H1 (cell line): ENCODE data around the gene CDON. TPM values are rescaled to one million over a fixed set of nuclear protein-coding genes. Genes with fewer than 3 reads are reported as not detected.

Experiments
- BRCA1 ChIP-seq: IDR thresholded peaks from 2 replicates; pipeline ENCODE4 v1.6.1; 2012; ENCODE audit warnings: low read depth, low read length, improper control_type of control experiment
- CHD2 ChIP-seq: IDR thresholded peaks from 2 replicates; pipeline ENCODE4 v1.6.1; 2012; ENCODE audit warnings: low read length, improper control_type of control experiment
- CHD7 ChIP-seq: fragments of 300-600 bp; sonication (generic); IDR thresholded peaks from 2 replicates; pipeline ENCODE4 v1.7.1; 2012; ENCODE audit warnings: low read length, moderate library complexity, mild to moderate bottlenecking, inconsistent platforms; ENCODE audit not compliant: insufficient replicate concordance
- EZH2 ChIP-seq: fragments of 200-600 bp; sonication (generic); IDR thresholded peaks from 2 replicates; pipeline ENCODE4 v1.7.1; 2012; ENCODE audit warnings: low read depth, mild to moderate bottlenecking, moderate library complexity, low read length, inconsistent platforms; ENCODE audit not compliant: severe bottlenecking
- KDM4A ChIP-seq: IDR thresholded peaks from one replicate; pipeline ENCODE4 v1.7.1; 2012; ENCODE audit warnings: low read depth, mild to moderate bottlenecking, moderate library complexity, low read length, inconsistent platforms; ENCODE audit not compliant: severe bottlenecking
- polyA plus RNA-seq, 7 experiments: library from polyadenylated mRNA; depleted of rRNA in 3 of 7; stranded (reverse) in 5 of 7; unstranded in 2 of 7; fragments of >200 nt in 5 of 7; fragments of 200-250 nt in 2 of 7; gene quantifications; 1 replicate in 5 of 7; 2 replicates in 1 of 7; 4 replicates in 1 of 7; pipeline versions ENCODE4 v1.2.1 to v1.2.3, GENCODE V29; 2011 to 2013; ENCODE audit warnings: missing spikeins in 2 of 7, mixed read lengths in 2 of 7
- total RNA-seq: library from RNA; stranded (reverse); fragmentation: NEBNext Ultra II Directional; extraction: Animal tissue kit (Norgen Biotek cat#: 25700); gene quantifications from 2 replicates; pipeline ENCODE4 v1.2.1, GENCODE V29; 2021

The CDON gene
- total and polyA plus RNA-seq, 2 of the 8 experiments (the other 6 are each of a cell fraction or from before 2014, with no cell fraction given) = 11.0 to 32.5 TPM

GRCh38 chr11:125950178-125950490 is 112.5 kb downstream of the CDON start (continued):
- TF ChIP-seq CHD7 = no peak
- TF ChIP-seq CHD2 = no peak
- TF ChIP-seq KDM4A = no peak
- TF ChIP-seq BRCA1 = no peak
- TF ChIP-seq EZH2 = no peak
